GM12878 (cell line): ENCODE results near the gene TNFRSF1A. TPM values are rescaled to one million over a fixed set of nuclear protein-coding genes. Genes with fewer than 3 reads are reported as not detected.

Experiments
- ATAC-seq: fragments of 200-7000 bp; cut with Tn5 transposase; 3 replicates; pipeline ENCODE4 v1.9.1; 2020; ENCODE audit warnings: mild to moderate bottlenecking, moderate library complexity
- BruUV-seq: library from RNA; stranded (reverse); fragments of 400-500 nt; replicated peaks from 2 replicates; lab custom pipeline; 2021; lab: Mats Ljungman, UMichigan
- CTCF ChIA-PET: fragments of 300-600 bp; sonication (Branson Sonifier 250); formaldehyde crosslinking; extraction: SDS; loops from one replicate; lab custom pipeline; 2021; ENCODE audit warnings: inconsistent platforms; lab: Yijun Ruan, JAX
- POLR2A ChIA-PET: fragments of 350-600 bp; formaldehyde crosslinking; extraction: SDS; loops from one replicate; lab custom pipeline; 2021; ENCODE audit warnings: inconsistent platforms; lab: Charles Lee
- RAD21 ChIA-PET: fragments of 300-600 bp; sonication (Branson Sonifier 250); formaldehyde crosslinking; loops from one replicate; lab custom pipeline; 2023; ENCODE audit warnings: antibody characterized with exemption; ENCODE audit not compliant: unreplicated experiment; lab: Charles Lee
- SMC1A ChIA-PET: fragments of 300-600 bp; sonication (Branson Sonifier 250); formaldehyde crosslinking; loops from one replicate; lab custom pipeline; 2023; ENCODE audit not compliant: unreplicated experiment, uncharacterized antibody; lab: Charles Lee
- DNase-seq: peaks from one replicate; pipeline ENCODE4 v3.0.0-alpha.2; 2011; ENCODE audit warnings: low read depth, low spot score
- FAIRE-seq: peaks from 3 replicates; lab custom pipeline; 2011; peaks lifted over from hg19 to GRCh38; lab: Jason Lieb, UNC
- H2AFZ ChIP-seq: 2 replicates; pipeline ENCODE4 v1.6.0; 2011; ENCODE audit warnings: low read depth, low read length, control low read depth; ENCODE audit not compliant: control insufficient read depth
- H3K27ac ChIP-seq: 2 replicates; pipeline ENCODE4 v1.5.1; 2011; ENCODE audit warnings: control low read depth; ENCODE audit not compliant: control insufficient read depth, insufficient read depth
- H3K27me3 ChIP-seq, 2 experiments: replicated peaks in 1 of 2; 2 replicates each; pipeline versions ENCODE4 v1.6.0 to v1.6.1; 2011; ENCODE audit warnings: low read length in 1 of 2; ENCODE audit not compliant: control insufficient read depth in 2 of 2, insufficient read depth in 2 of 2
- H3K36me3 ChIP-seq, 2 experiments: 2 replicates each; pipeline ENCODE4 v1.5.1; 2011; ENCODE audit warnings: low read length in 1 of 2; ENCODE audit not compliant: control insufficient read depth in 2 of 2, insufficient read depth in 2 of 2
- H3K4me1 ChIP-seq: 2 replicates; pipeline ENCODE4 v1.6.1; 2011; ENCODE audit warnings: mild to moderate bottlenecking, low read length, moderate library complexity, mixed read lengths; ENCODE audit not compliant: control insufficient read depth, insufficient read depth
- H3K4me2 ChIP-seq: 2 replicates; pipeline ENCODE4 v1.6.0; 2011; ENCODE audit warnings: control low read depth; ENCODE audit not compliant: control insufficient read depth, insufficient read depth
- H3K4me3 ChIP-seq: fragments of 200-600 bp; sonication (generic); 2 replicates; pipeline ENCODE4 v1.5.1; 2016
- H3K79me2 ChIP-seq: 2 replicates; pipeline ENCODE4 v1.6.0; 2011; ENCODE audit warnings: low read length; ENCODE audit not compliant: control insufficient read depth, insufficient read depth
- H3K9ac ChIP-seq: 2 replicates; pipeline ENCODE4 v1.8.0; 2011; ENCODE audit warnings: low read length, control low read depth, mixed read lengths; ENCODE audit not compliant: control insufficient read depth, insufficient read depth
- H3K9me3 ChIP-seq: replicated peaks from 3 replicates; pipeline ENCODE4 v1.5.1; 2011; ENCODE audit warnings: mild to moderate bottlenecking, low read length; ENCODE audit not compliant: control insufficient read depth, insufficient read depth
- H4K20me1 ChIP-seq: 2 replicates; pipeline ENCODE4 v1.6.0; 2011; ENCODE audit not compliant: control insufficient read depth, insufficient read depth
- ZBTB11 ChIP-seq: fragments of 450-650 bp; formaldehyde crosslinking; IDR thresholded peaks from 2 replicates; pipeline ENCODE4 v1.5.0; 2022; ENCODE audit warnings: mild to moderate bottlenecking, missing genetic modification characterization
- WGBS: methylation state at CpG from one replicate; pipeline ENCODE4 v1.1.6; 2016; ENCODE audit warnings: low lambda C conversion rate; ENCODE audit not compliant: insufficient replicate concordance, insufficient coverage; ENCODE audit errors: missing lambda C conversion rate; 5-methylcytosine and 5-hydroxymethylcytosine counted together
- in situ Hi-C: fragments of 300-500 bp; cut with MboI; formaldehyde crosslinking; loops from 9 replicates; pipeline ENCODE4 v1.14.3; 2018; ENCODE audit warnings: mixed read lengths
- intact Hi-C: fragments of 100-400 bp; cut with micrococcal nuclease; formaldehyde crosslinking; loops from one replicate; pipeline ENCODE4 v1.14.2; 2022; ENCODE audit not compliant: unreplicated experiment
- polyA plus RNA-seq, 11 experiments: library from polyadenylated mRNA; depleted of rRNA in 4 of 11; unstranded in 6 of 11; stranded (reverse) in 5 of 11; fragments of >200 nt; fragmentation: Nextera tagmentation in 4 of 11; fragmentation: Illumina TruSeq in 1 of 11; extraction: Ambion mirVana in 4 of 11; extraction: Trizol in 1 of 11; gene quantifications; 1 replicate in 1 of 11; 2 replicates in 10 of 11; pipeline versions ENCODE4 v1.2.1 to v1.2.3, GENCODE V29; 2011 to 2016; ENCODE audit warnings: inconsistent platforms in 2 of 11, missing spikeins in 2 of 11, low read depth in 1 of 11
- total RNA-seq, 4 experiments: library from RNA; depleted of rRNA in 3 of 4; stranded (reverse); fragments of >200 nt in 3 of 4; fragmentation: Illumina TruSeq in 1 of 4; extraction: Trizol in 1 of 4; gene quantifications; 2 replicates each; pipeline versions ENCODE4 v1.2.1 to v1.2.3, GENCODE V29; 2013 to 2021

Gene TNFRSF1A
- total and polyA plus RNA-seq, 10 of the 15 experiments (the other 5 are each of a cell fraction or from before 2014, with no cell fraction given), result 0.24 to 16.5 (median 13.0) TPM

- no peaks in the 10 kb centered on the region for H3K36me3 ChIP-seq
- TF ChIP-seq ZBTB11 (CRISPR knock-in tag), result no peak
- H3K4me1 ChIP-seq, result no peaks in the 10 kb centered on the region
- no TSS peak for BruUV-seq
- ChIA-PET CTCF (interaction anchor here (0.6 kb wide), 1 partner anchor 165 kb away, joined by 4 read pairs; no protein-coding TSS in a partner anchor), POLR2A (interaction anchor here (0.6 kb wide), 1 partner anchor 280 kb away, joined by 3 read pairs; no protein-coding TSS in a partner anchor), SMC1A (no interaction called here), RAD21 (no interaction called here)
- no peak overlapping the region for H2AFZ ChIP-seq
- peaks cover 0 to 2% of the 10 kb centered on the region in 2 experiments; a peak in 2 of 4 replicates for H3K27me3 ChIP-seq
- no peak for DNase-seq
- in situ Hi-C loops (no loop called here), intact Hi-C loops (no loop called here)
- H3K4me2 ChIP-seq, result no peak overlapping the region
- no peaks in the 10 kb centered on the region for H4K20me1 ChIP-seq
- H3K79me2 ChIP-seq, result no peaks in the 10 kb centered on the region
- no peaks in the 10 kb centered on the region for H3K9me3 ChIP-seq
- no peak overlapping the region for H3K9ac ChIP-seq
- 32% methylated on average over 6 of the region's 7 CpGs for WGBS
- H3K27ac ChIP-seq, result no peak overlapping the region
- no peak for ATAC-seq
- FAIRE-seq, result no peak
- H3K4me3 ChIP-seq, result no peak overlapping the region
Measured at GRCh38 chr12:6374786-6375160, 32.9 kb upstream of the TNFRSF1A start.
